ENCODE results near the gene CRYBG1.

Gene CRYBG1

DNA sequence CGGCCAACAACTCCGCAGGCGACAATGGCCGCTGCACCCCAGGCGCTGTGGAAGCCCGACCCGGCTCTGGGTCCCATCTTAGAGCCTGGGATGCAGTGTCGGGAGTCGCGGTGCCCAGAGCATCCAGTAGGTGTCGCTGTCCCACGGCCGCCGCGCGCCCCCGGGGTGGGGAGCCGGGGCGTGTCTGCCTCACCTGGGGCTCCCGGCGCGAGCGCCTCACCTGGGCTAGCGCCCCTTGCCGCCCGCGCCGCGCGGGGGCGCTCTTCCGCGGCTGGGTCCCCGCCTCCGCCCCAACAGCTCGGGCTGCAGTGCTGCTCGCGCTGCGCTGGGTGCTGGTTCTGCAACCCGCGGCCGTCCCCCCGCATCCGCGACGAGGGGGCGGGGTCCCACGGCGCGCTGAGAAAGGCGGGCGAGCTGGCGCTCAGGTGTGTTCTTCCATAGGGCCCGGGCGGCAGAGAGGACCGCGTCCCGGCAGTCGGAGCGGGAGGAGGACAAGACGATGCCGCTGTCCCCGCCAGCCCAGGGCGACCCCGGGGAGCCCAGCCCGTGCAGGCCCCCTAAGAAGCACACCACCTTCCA is at the start of gene CRYBG1:
Gene CRYBG1, plus strand, starts transcription at position 308 of the 579 bp plus-strand sequence. Its CDS starts 192 bp downstream, at position 500.
- DNase-seq, result peak; percentile 87

DNA sequence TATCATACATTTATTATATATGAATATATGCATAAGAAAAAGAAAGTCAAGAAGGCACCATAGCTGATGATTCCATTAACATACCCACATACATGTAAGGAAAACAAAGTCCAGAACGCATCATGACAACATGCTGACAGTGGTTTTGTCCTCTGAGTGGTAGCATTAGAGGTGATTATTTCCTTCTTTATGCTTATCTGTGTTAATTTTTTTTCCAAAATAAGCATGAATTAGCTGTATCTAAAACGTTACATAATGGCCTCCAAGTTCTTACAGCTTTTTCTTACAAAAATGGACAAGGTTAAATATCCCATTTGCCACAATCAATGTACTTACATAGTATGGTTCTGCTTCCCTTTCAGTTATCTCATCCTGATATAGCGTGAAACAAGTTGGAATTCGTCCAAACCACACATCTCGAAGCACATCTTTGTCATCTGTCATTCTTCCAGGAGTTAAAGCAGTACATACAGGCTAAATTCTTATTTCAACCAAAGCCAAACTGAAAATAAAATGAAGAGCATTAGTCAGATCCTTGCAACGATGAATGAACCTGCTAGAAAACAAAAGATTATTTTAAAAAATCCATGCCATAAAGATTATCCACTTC is 44.6 kb upstream of the CRYBG1 start:
- no peak for DNase-seq

DNA sequence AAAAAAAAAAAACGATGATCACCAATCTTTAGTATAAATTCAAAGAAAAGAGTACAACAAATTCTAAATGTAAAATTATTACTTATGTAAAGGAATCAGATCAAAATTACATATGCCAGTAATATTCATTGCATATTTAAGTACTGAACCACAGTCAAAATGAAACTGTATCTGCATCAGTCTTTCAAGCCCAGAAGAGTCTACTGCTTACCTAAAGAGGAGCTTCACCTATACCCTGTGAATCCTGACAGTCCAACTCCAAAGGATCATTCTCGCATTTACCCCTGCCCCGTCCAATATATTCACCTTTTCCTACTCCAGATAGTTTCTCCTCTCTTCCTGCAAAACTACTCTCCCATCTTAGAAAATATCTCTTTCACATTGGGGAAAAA is 44.1 kb upstream of the CRYBG1 start:
- DNase-seq, result no peak

DNA sequence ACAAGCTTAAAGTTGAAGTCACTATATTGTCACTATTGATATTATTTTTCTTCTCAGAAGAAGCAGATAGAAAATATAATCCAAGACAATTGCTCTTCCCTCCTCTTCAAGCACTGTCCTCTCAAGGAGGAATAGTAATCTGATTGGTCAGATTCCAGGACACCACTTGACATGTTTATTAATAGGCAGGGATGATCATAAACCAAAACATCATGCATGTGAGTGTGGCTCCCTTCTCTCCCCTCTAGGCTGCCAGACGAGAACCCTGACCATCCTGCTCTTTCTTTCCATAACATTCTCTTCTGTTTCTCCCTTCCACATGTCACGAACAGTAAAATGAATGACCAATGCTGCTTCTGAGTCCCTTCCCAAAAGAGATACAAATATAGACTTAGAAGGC is 42.5 kb upstream of the CRYBG1 start:
- DNase-seq, result no peak

DNA sequence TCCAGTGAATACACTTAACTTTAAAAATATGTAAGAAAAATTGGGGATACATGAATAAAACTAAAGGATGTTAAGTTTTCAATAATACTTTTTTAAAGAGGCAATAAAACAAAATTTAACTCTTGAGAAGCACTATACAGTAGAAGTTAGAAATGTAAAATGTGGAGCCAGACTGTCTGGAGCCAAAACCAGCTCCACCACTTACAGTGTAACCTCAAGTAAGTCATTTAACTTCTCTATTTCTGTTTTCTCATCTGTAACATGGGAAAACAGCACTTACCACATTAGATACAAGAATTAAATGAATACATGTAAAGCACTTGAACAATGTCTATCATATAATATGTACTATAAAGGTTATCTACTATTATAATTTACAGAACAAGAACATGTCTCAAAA is 41.7 kb upstream of the CRYBG1 start:
- DNase-seq, result no peak

- DNase-seq, result no peak
These were observed 38.6 kb upstream of the CRYBG1 start for GRCh38 chr6:106321940-106322339.

GRCh38 chr6:106324726-106325335 is 35.7 kb upstream of the CRYBG1 start:
- DNase-seq, result no peak

- peak; percentile 78 for DNase-seq
These were observed 35.0 kb upstream of the CRYBG1 start, which contains the start of gene ATG5 for GRCh38 chr6:106325336-106326178. ATG5 (minus strand) TSS chr6:106325760; CDS start chr6:106316208, 9,552 bp downstream.

GRCh38 chr6:106334646-106335448 is 25.7 kb upstream of the CRYBG1 start:
- DNase-seq, result no peak

DNA sequence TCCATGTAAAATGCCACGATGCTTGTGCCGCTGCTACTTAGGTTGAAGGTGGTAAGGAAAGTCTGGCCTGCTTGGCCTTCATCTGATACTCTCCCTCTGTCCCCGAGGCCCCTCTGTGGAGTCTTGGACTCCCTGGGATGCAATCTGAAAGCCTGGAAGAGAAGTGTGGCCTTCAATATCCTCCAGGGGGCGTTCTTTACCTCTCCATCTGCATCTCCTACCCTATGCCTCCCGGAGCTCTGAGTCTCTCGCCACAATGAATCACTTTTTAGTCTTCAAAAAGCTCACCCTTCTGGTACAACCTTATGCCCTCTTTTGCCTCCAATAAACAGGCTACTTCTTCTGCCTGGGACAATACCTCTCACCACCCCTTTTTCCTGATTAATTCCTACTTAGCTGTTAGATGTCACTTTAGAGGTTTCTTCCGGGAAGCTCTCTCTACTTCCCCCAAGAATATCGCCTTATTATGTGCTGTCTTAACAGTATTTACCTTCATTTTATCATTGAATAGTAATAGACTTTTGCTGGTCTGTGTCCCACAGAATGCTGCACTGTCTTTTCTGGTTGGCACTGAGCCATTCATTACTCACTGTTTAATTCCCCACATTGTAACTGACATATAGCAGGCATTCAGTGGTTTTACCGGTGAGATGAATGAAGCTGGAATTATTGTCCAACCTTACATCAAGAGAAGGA is 21.0 kb upstream of the CRYBG1 start:
- DNase-seq, result peak; percentile 39

DNA sequence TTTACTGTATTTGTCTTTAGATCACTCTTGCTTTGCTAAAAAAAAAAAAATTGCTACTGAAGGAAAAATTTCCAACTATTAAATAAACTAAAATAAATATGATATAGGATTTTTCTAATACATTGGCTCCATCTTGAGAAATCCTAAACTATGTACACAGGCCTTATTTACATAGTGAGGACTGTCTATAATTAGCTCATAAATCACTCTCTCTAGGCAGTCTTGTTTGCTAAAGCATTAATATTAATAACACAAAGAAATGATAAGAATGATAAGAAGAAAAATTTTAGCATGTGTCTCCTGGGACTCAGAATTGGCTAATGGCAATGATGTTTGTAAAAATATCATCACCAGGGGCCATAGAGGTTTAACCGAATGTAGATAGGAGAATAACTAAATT is 13.3 kb upstream of the CRYBG1 start:
- DNase-seq, result no peak

GRCh38 chr6:106356378-106356777 is 4.1 kb upstream of the CRYBG1 start:
- DNase-seq, result no peak

DNA sequence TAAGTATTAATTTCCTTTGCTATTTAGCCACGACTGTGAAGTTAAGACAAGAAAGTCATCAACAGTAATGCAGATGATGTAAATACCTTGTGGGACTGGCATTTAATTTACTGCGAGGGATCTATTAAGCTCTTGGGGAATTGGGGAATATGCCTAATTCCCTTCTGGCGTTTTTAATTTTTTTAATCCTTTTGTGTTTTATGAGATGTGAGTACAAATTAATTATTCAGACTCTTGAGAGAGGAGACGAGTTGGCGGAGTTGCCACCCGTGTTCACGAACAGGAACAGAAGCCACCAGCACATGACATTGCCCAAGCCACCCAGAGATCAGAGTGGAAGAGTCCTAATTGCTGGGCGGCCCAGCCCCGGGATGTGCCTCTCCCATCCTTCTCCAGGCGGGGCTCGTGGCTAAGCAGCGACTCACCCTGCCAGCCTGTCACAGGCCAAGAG is 533 bp upstream of the CRYBG1 start:
- no peak for DNase-seq

- DNase-seq, result no peak
These were observed 493 bp downstream of the CRYBG1 start for GRCh38 chr6:106360989-106361430.

GRCh38 chr6:106363401-106364138 is 3.1 kb downstream of the CRYBG1 start:
- DNase-seq, result no peak

GRCh38 chr6:106369739-106370138 is 9.2 kb downstream of the CRYBG1 start:
- no peak for DNase-seq

DNA sequence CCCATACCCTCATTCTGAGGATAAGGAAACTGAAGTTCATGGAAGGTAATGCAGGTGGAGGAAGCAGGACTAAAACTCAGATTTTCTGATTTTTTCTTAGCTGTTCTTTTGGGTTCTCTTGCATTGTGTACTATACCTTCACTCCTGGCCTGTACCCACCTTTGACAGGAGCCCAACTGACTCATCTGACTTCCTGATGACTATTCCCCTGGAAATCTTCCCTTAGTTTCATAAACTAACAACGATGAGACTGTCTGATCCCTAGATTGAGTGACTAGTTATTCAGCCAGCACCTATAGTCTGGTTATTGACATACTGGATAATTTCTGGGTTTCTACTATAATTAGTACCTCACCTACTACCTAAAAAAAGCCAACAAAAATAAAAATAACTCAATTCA is 10.1 kb downstream of the CRYBG1 start:
- DNase-seq, result no peak

GRCh38 chr6:106372838-106373501 is 12.5 kb downstream of the CRYBG1 start:
- no peak for DNase-seq

DNA sequence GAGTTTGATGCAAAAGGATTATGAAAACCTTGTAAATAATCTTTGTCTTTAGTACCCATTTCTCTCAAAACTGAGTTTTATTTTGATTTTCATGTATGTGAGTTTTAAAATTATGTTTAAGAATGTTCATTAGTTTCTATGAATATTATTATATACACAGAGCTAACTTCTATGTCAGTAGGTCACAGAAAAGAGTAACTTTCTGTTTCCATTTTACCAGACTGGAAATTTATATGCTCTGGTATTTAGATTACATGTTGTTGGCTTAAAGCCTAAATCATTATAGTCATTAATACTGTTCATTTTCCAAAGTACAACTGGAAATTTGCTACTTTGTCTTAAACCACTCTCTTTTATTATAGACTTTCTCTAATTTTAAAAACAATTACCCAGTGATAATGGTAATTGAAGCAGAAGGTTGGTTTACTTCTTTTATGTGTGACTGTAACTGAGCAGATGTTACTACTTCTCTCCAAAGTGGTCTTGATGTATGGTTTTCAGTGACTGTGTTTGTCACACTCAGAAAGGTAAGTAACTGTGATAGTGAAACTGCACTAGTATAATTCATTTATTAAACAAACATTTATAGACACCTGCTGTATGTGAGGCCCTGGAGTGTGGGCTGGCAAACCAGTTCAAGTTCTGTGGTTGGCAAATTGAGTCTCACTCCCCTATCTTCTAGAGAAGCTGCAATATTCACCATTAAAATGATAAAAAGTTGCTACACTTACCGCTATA is 13.2 kb downstream of the CRYBG1 start:
- no peak for DNase-seq

GRCh38 chr6:106377061-106377540 is 16.6 kb downstream of the CRYBG1 start:
- DNase-seq, result no peak
